GM12865 (cell line): ENCODE data around the gene RASAL2.

Source experiments
- DNase-seq: peaks from one replicate; pipeline ENCODE4 v3.0.0; 2010; ENCODE audit warnings: low read depth
- H3K4me3 ChIP-seq: 2 replicates; pipeline ENCODE4 v1.5.1; 2011; ENCODE audit warnings: mild to moderate bottlenecking, low read depth, low read length, control low read depth
- TF ChIP-seq, protein P1 (sequence below): IDR thresholded peaks from 2 replicates; pipeline ENCODE4 v1.5.1; 2011; ENCODE audit warnings: low read length, control low read depth, low read depth, inconsistent platforms; ENCODE audit not compliant: insufficient read depth; ENCODE audit errors: missing control alignments

RASAL2 gene

DNA sequence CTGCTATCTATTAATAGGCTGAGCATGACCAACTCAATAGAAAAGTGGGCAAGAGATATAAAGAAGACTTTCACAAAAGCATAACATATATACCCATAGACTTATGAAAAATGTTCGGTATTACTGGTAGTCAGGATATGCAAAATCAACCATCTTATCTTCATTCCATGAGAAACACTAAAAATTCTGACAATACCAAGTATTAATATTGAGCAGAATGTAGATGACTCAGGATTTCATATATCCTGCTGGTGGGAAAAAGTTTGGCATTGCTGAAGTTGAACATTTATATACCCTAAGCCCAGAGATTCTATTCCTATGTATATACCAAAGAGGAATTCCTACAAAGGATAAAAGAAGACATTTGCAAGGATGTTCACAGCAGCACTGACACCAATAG lies 264.6 kb downstream of the RASAL2 start:
- no peak overlapping the region for H3K4me3 ChIP-seq
- DNase-seq, result no peak
- TF ChIP-seq, protein P1, sequence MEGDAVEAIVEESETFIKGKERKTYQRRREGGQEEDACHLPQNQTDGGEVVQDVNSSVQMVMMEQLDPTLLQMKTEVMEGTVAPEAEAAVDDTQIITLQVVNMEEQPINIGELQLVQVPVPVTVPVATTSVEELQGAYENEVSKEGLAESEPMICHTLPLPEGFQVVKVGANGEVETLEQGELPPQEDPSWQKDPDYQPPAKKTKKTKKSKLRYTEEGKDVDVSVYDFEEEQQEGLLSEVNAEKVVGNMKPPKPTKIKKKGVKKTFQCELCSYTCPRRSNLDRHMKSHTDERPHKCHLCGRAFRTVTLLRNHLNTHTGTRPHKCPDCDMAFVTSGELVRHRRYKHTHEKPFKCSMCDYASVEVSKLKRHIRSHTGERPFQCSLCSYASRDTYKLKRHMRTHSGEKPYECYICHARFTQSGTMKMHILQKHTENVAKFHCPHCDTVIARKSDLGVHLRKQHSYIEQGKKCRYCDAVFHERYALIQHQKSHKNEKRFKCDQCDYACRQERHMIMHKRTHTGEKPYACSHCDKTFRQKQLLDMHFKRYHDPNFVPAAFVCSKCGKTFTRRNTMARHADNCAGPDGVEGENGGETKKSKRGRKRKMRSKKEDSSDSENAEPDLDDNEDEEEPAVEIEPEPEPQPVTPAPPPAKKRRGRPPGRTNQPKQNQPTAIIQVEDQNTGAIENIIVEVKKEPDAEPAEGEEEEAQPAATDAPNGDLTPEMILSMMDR, result no peak

DNA sequence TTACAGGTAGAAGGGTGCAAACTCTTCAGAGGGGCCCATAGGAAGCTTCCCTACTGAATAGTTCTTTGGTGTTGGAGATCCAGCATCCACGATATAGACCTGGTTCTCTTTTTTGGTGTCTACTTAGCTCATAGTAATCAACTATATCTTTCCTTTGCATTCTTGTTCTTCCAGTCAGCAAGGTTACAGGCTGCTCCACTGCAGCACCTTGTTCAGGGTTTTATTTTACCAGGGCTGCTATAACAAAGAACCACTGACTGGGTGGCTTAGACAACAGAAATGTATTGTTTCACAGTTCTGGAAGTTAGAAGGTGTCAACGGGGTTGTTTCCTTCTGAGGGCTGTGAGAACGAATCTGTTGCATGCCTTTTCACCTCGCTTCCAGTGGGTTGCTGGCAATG lies 266.5 kb downstream of the RASAL2 start:
- TF ChIP-seq, protein P1, result no peak
- no peak overlapping the region for H3K4me3 ChIP-seq
- DNase-seq, result no peak

GRCh38 chr1:178361847-178362246 lies 267.9 kb downstream of the RASAL2 start:
- H3K4me3 ChIP-seq, result no peak overlapping the region
- TF ChIP-seq, protein P1, result peak; percentile 35
- DNase-seq, result peak; percentile 49

- TF ChIP-seq, protein P1, result no peak
- DNase-seq, result no peak
- no peak overlapping the region for H3K4me3 ChIP-seq
Measured at GRCh38 chr1:178362747-178363146, 268.8 kb downstream of the RASAL2 start.

GRCh38 chr1:178364782-178365181 lies 270.9 kb downstream of the RASAL2 start:
- DNase-seq, result no peak
- TF ChIP-seq, protein P1, result no peak

GRCh38 chr1:178367151-178367550 lies 273.2 kb downstream of the RASAL2 start:
- no peak overlapping the region for H3K4me3 ChIP-seq
- TF ChIP-seq, protein P1, result no peak
- DNase-seq, result no peak

More at GRCh38 chr1:178364782-178365181, 270.9 kb downstream of the RASAL2 start:
- H3K4me3 ChIP-seq, result no peak overlapping the region

GRCh38 chr1:178368208-178368607 lies 274.3 kb downstream of the RASAL2 start:
- TF ChIP-seq, protein P1, result no peak
- no peak overlapping the region for H3K4me3 ChIP-seq
- DNase-seq, result no peak
